Stromal cell of bone marrow (primary cell): ENCODE measurements around the gene DPP8.
A peak's percentile ranks its signal among the peaks of the same experiment; 100 is the strongest.
"Not testable (repeated sequence)": the region's sequence is repeated elsewhere in the genome, so short reads cannot be mapped to it uniquely, and the experiment has no call there.

ENCODE experiments used
- DNase-seq: peaks from one replicate; pipeline ENCODE4 v3.0.0-alpha.2; 2012; ENCODE audit warnings: low read depth

DPP8 gene

GRCh38 chr15:65516997-65517865, at the start of gene DPP8:
Gene DPP8 (minus strand): TSS chr15:65517689. CDS start chr15:65512553, 5,136 bp downstream.
- DNase-seq: peak; percentile 85

GRCh38 chr15:65561934-65562333, 44.4 kb upstream of the DPP8 start:
- no peak for DNase-seq

- no peak for DNase-seq
These were observed 42.5 kb upstream of the DPP8 start for GRCh38 chr15:65559941-65560340.

GRCh38 chr15:65558997-65559760, 41.7 kb upstream of the DPP8 start:
- DNase-seq: no peak

GRCh38 chr15:65558336-65558735, 40.8 kb upstream of the DPP8 start:
- DNase-seq: peak; percentile 23

GRCh38 chr15:65556622-65557021, 39.1 kb upstream of the DPP8 start:
- no peak for DNase-seq

- no peak for DNase-seq
These were observed 36.2 kb upstream of the DPP8 start for GRCh38 chr15:65553691-65554090.

GRCh38 chr15:65552851-65553250, 35.4 kb upstream of the DPP8 start:
- DNase-seq: not testable (repeated sequence)

- DNase-seq: no peak
These were observed 33.7 kb upstream of the DPP8 start for GRCh38 chr15:65551183-65551582.

- no peak for DNase-seq
These were observed 33.2 kb upstream of the DPP8 start for GRCh38 chr15:65550681-65551098.

- DNase-seq: not testable (repeated sequence)
These were observed 31.8 kb upstream of the DPP8 start for GRCh38 chr15:65549288-65549687.

- no peak for DNase-seq
These were observed 30.4 kb upstream of the DPP8 start for GRCh38 chr15:65547841-65548240.

GRCh38 chr15:65541231-65541820, 23.8 kb upstream of the DPP8 start:
- DNase-seq: no peak

- no peak for DNase-seq
These were observed 22.8 kb upstream of the DPP8 start for GRCh38 chr15:65540314-65540713.

GRCh38 chr15:65535192-65535591, 17.7 kb upstream of the DPP8 start:
- DNase-seq: no peak

GRCh38 chr15:65533057-65533756, 15.7 kb upstream of the DPP8 start:
- DNase-seq: no peak

GRCh38 chr15:65532738-65533051, 15.2 kb upstream of the DPP8 start:
- no peak for DNase-seq

- DNase-seq: peak; percentile 50
These were observed 13.0 kb upstream of the DPP8 start, which contains the start of gene HACD3 for GRCh38 chr15:65530318-65531111. Gene HACD3 (plus strand): TSS chr15:65530463. CDS start chr15:65530632, 169 bp downstream.

GRCh38 chr15:65529762-65530317, 12.4 kb upstream of the DPP8 start:
- no peak for DNase-seq

- DNase-seq: no peak
These were observed 11.1 kb upstream of the DPP8 start for GRCh38 chr15:65528461-65529060.

- no peak for DNase-seq
These were observed 8.1 kb upstream of the DPP8 start for GRCh38 chr15:65525622-65526021.
